ENCODE measurements around the gene RFTN1. TPM values are rescaled to one million over a fixed set of nuclear protein-coding genes. Genes with fewer than 3 reads are reported as not detected.

The RFTN1 gene
- total RNA-seq, 1 experiment from 2014 or later, result 2.2 TPM

DNA sequence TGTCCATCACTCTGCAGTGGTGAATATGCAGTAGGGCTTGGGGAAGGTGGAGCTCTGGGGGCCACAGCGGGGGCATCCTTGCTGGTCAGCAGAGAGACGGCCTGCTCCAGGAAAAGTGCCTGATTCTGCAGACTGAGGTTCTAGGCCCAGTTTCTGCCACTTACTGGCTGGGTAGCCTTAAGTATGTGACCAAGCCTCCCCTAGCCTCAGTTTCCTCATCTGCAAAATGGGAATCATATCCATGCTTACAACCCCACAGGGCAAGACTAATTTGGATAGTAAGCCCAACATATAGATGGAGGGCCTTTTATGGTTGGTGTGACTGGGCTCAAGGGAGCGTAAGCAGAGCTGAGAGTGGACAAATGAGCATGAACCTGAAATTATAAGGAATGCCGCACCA is 187.6 kb downstream of the RFTN1 start:
- H2BK5ac ChIP-seq (ENCODE audit: insufficient read length, low read length), result no peak overlapping the region
- peaks cover 7 to 15% of the 10 kb centered on the region in 2 experiments for H3K4me1 Mint-ChIP-seq
- no peaks in the 10 kb centered on the region for H3K23me2 ChIP-seq (ENCODE audit: insufficient read length, low read depth, low read length, poor library complexity, severe bottlenecking)
- no peaks in the 10 kb centered on the region for H3K79me2 ChIP-seq (ENCODE audit: insufficient read depth, low read length)
- H3K27ac Mint-ChIP-seq, result no peak overlapping the region; a peak in 2 of 7 replicates
- H3K4me2 ChIP-seq (ENCODE audit: insufficient read depth, insufficient read length, low read length), result no peak overlapping the region
- WGBS (ENCODE audit: extremely low coverage, insufficient read length, low lambda C conversion rate), result no CpG with 5 or more reads among the region's 4 CpGs
- no peak overlapping the region for H4K5ac ChIP-seq (ENCODE audit: insufficient read length, low read depth, low read length)
- no peak overlapping the region for H3K56ac ChIP-seq (ENCODE audit: insufficient read length, low read depth, low read length)
- no peaks in the 10 kb centered on the region for H3K4me1 ChIP-seq (ENCODE audit: insufficient read depth, low read length)
- no peak overlapping the region for H2AK5ac ChIP-seq (ENCODE audit: insufficient read length, low read length)
- no peak for DNase-seq
- H4K8ac ChIP-seq (replicated peaks; ENCODE audit: insufficient read length, low read depth, low read length), result no peak overlapping the region
- TF ChIP-seq, protein P1, sequence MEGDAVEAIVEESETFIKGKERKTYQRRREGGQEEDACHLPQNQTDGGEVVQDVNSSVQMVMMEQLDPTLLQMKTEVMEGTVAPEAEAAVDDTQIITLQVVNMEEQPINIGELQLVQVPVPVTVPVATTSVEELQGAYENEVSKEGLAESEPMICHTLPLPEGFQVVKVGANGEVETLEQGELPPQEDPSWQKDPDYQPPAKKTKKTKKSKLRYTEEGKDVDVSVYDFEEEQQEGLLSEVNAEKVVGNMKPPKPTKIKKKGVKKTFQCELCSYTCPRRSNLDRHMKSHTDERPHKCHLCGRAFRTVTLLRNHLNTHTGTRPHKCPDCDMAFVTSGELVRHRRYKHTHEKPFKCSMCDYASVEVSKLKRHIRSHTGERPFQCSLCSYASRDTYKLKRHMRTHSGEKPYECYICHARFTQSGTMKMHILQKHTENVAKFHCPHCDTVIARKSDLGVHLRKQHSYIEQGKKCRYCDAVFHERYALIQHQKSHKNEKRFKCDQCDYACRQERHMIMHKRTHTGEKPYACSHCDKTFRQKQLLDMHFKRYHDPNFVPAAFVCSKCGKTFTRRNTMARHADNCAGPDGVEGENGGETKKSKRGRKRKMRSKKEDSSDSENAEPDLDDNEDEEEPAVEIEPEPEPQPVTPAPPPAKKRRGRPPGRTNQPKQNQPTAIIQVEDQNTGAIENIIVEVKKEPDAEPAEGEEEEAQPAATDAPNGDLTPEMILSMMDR (conservative IDR thresholded peaks at IDR 0.05), result no peak
- H3K27me3 ChIP-seq (ENCODE audit: insufficient read depth, low read length), result no peaks in the 10 kb centered on the region
- no peak overlapping the region for H3K9ac ChIP-seq (ENCODE audit: extremely low read depth, insufficient read length, low read length)
- no peak overlapping the region for H2BK15ac ChIP-seq (ENCODE audit: low read depth, low read length)
- H3K14ac ChIP-seq (ENCODE audit: insufficient read depth, low read length), result no peak overlapping the region
- H3K23ac ChIP-seq (ENCODE audit: insufficient read length, low read depth, low read length), result no peak overlapping the region
- H3K79me1 ChIP-seq (ENCODE audit: insufficient read depth, low read depth, low read length, poor library complexity, severe bottlenecking), result no peaks in the 10 kb centered on the region
- H2BK120ac ChIP-seq (ENCODE audit: low read depth, low read length, poor library complexity, severe bottlenecking), result no peak overlapping the region
- H2AFZ ChIP-seq (ENCODE audit: low read length), result no peak overlapping the region
- no peak overlapping the region for H4K91ac ChIP-seq (ENCODE audit: insufficient read length, low read depth, low read length)
- peaks cover 9 to 26% (median 15%) of the 10 kb centered on the region in 3 experiments; a peak in 6 of 7 replicates for H3K36me3 Mint-ChIP-seq (ENCODE audit: insufficient read depth in 1 of 3, low read depth in 3 of 3)
- no peak overlapping the region for H3K4me3 Mint-ChIP-seq
- H2BK20ac ChIP-seq (ENCODE audit: low read depth, low read length, poor library complexity, severe bottlenecking), result no peak overlapping the region
- H2BK12ac ChIP-seq (ENCODE audit: insufficient read length, low read depth, low read length), result no peak overlapping the region
- no peak overlapping the region for H3K18ac ChIP-seq (ENCODE audit: insufficient read length, low read depth, low read length)
- no peak overlapping the region for H3K27ac ChIP-seq (ENCODE audit: insufficient read length, low read depth, low read length)
- H3K27me3 Mint-ChIP-seq (ENCODE audit: low read depth), result no peaks in the 10 kb centered on the region; the same call in 1 of the 2 replicates
- H3K9me3 ChIP-seq (ENCODE audit: control insufficient read depth, low read depth, low read length), result no peaks in the 10 kb centered on the region
- no peak overlapping the region for H3K4ac ChIP-seq (ENCODE audit: low read depth, low read length)
- H3T11ph ChIP-seq (ENCODE audit: low read length), result no peak overlapping the region
- no peaks in the 10 kb centered on the region for H4K20me1 ChIP-seq (ENCODE audit: control insufficient read depth, insufficient read depth, insufficient read length)
- no peaks in the 10 kb centered on the region for H3K9me3 Mint-ChIP-seq
